H1 (cell line): Measurements from ENCODE around the gene SMAP2. TPM values are rescaled to one million over a fixed set of nuclear protein-coding genes. Genes with fewer than 3 reads are reported as not detected.

ENCODE experiments used
- CTCF ChIA-PET: fragments of 300-600 bp; sonication (Branson Sonifier 250); formaldehyde crosslinking; loops from one replicate; lab custom pipeline; 2021; ENCODE audit not compliant: partially characterized antibody; lab: Charles Lee
- POLR2A ChIA-PET: fragments of 300-600 bp; sonication (Branson Sonifier 250); formaldehyde crosslinking; loops from one replicate; lab custom pipeline; 2021; ENCODE audit warnings: inconsistent platforms; ENCODE audit not compliant: partially characterized antibody; lab: Charles Lee
- DNase-seq, 2 experiments: peaks; one replicate each; pipeline versions ENCODE4 v3.0.0 to v3.0.0-alpha.2; 2010 to 2022; ENCODE audit warnings: low spot score in 2 of 2, low read depth in 1 of 2, mixed read lengths in 1 of 2
- FAIRE-seq: peaks from 2 replicates; lab custom pipeline; 2011; peaks lifted over from hg19 to GRCh38; lab: Jason Lieb, UNC
- H2AFZ ChIP-seq: 2 replicates; pipeline ENCODE4 v1.8.1; 2012; ENCODE audit warnings: low read length, inconsistent platforms
- H2AK5ac ChIP-seq: 2 replicates; pipeline ENCODE4 v1.6.1; 2013; ENCODE audit warnings: low read depth, low read length
- H2BK120ac ChIP-seq: replicated peaks from 2 replicates; pipeline ENCODE3; 2013; ENCODE audit warnings: low read depth, low read length, inconsistent platforms
- H2BK12ac ChIP-seq: 2 replicates; pipeline ENCODE4 v1.6.1; 2013; ENCODE audit warnings: low read depth, low read length
- H2BK15ac ChIP-seq: 2 replicates; pipeline ENCODE4 v1.6.1; 2013; ENCODE audit warnings: low read length
- H2BK20ac ChIP-seq: 2 replicates; pipeline ENCODE4 v1.6.1; 2013; ENCODE audit warnings: low read length
- H2BK5ac ChIP-seq: 2 replicates; pipeline ENCODE4 v1.6.1; 2013; ENCODE audit warnings: low read depth, low read length
- H3K14ac ChIP-seq: 2 replicates; pipeline ENCODE4 v1.6.1; 2013; ENCODE audit warnings: inconsistent platforms; ENCODE audit not compliant: insufficient read length
- H3K18ac ChIP-seq: 2 replicates; pipeline ENCODE4 v1.6.1; 2013; ENCODE audit warnings: low read length; ENCODE audit errors: extremely low read depth
- H3K23ac ChIP-seq: 2 replicates; pipeline ENCODE4 v1.6.1; 2013; ENCODE audit warnings: inconsistent platforms; ENCODE audit not compliant: insufficient read length
- H3K23me2 ChIP-seq: 2 replicates; pipeline ENCODE4 v1.6.1; 2013; ENCODE audit warnings: low read depth, low read length
- H3K27ac ChIP-seq: 2 replicates; pipeline ENCODE4 v1.6.1; 2011; ENCODE audit warnings: low read depth, low read length, inconsistent platforms
- H3K27me3 ChIP-seq, 4 experiments: replicated peaks in 1 of 4; 1 replicate in 1 of 4; 2 replicates in 3 of 4; pipeline versions ENCODE4 v1.6.1 to v1.8.1; 2011 to 2013; ENCODE audit warnings: low read length in 3 of 4, mild to moderate bottlenecking in 3 of 4, inconsistent platforms in 2 of 4, mixed read lengths in 2 of 4, moderate library complexity in 1 of 4; ENCODE audit not compliant: control insufficient read depth in 3 of 4, insufficient read depth in 3 of 4; ENCODE audit errors: extremely low read depth in 1 of 4
- H3K36me3 ChIP-seq, 4 experiments: 2 replicates each; pipeline versions ENCODE4 v1.6.1 to v1.8.1; 2011 to 2013; ENCODE audit warnings: mild to moderate bottlenecking in 4 of 4, low read length in 3 of 4, moderate library complexity in 2 of 4, control low read depth in 1 of 4, inconsistent platforms in 1 of 4; ENCODE audit not compliant: insufficient read depth in 4 of 4, control insufficient read depth in 2 of 4
- H3K4ac ChIP-seq: replicated peaks from 2 replicates; pipeline ENCODE3; 2013; ENCODE audit warnings: low read length, low read depth, mixed read lengths, inconsistent platforms; ENCODE audit not compliant: insufficient read length
- H3K4me1 ChIP-seq, 4 experiments: replicated peaks in 1 of 4; 1 replicate in 1 of 4; 2 replicates in 3 of 4; pipeline versions ENCODE4 v1.6.1 to v1.8.1; 2011 to 2013; ENCODE audit warnings: low read length in 3 of 4, inconsistent platforms in 2 of 4, mixed read lengths in 1 of 4; ENCODE audit not compliant: insufficient read depth in 4 of 4, control insufficient read depth in 3 of 4
- H3K4me2 ChIP-seq, 2 experiments: 2 replicates each; pipeline versions ENCODE4 v1.6.1 to v1.8.1; 2011 to 2013; ENCODE audit warnings: low read depth in 2 of 2, low read length in 2 of 2, control low read depth in 1 of 2, inconsistent platforms in 1 of 2, mild to moderate bottlenecking in 1 of 2; ENCODE audit not compliant: insufficient read depth in 1 of 2
- H3K4me3 ChIP-seq, 4 experiments: fragments of 200-600, 300-600 bp in 1 of 4; sonication (generic), shearing (Covaris generic), sonication (Bioruptor Twin) in 1 of 4; 2 replicates each; pipeline versions ENCODE4 v1.5.1 to v1.8.1; 2011 to 2016; ENCODE audit warnings: low read length in 4 of 4, low read depth in 3 of 4, control low read depth in 2 of 4, inconsistent platforms in 2 of 4, mild to moderate bottlenecking in 2 of 4, mixed read lengths in 1 of 4, moderate library complexity in 1 of 4; ENCODE audit not compliant: insufficient read depth in 2 of 4; ENCODE audit errors: extremely low read depth in 1 of 4
- H3K56ac ChIP-seq: replicated peaks from 2 replicates; pipeline ENCODE3; 2013; ENCODE audit warnings: low read depth, mild to moderate bottlenecking, mixed read lengths, low read length, inconsistent platforms; ENCODE audit not compliant: insufficient read length
- H3K79me1 ChIP-seq: 2 replicates; pipeline ENCODE4 v1.6.1; 2013; ENCODE audit warnings: low read depth, low read length, control low read depth
- H3K79me2 ChIP-seq, 2 experiments: 2 replicates each; pipeline versions ENCODE4 v1.6.1 to v1.8.1; 2012 to 2013; ENCODE audit warnings: low read length in 2 of 2, mild to moderate bottlenecking in 2 of 2, inconsistent platforms in 1 of 2; ENCODE audit not compliant: insufficient read depth in 2 of 2, control insufficient read depth in 1 of 2
- H3K9ac ChIP-seq, 4 experiments: replicated peaks in 1 of 4; 1 replicate in 1 of 4; 2 replicates in 3 of 4; pipeline versions ENCODE4 v1.6.1 to v1.8.1; 2011 to 2013; ENCODE audit warnings: low read depth in 3 of 4, low read length in 3 of 4, control low read depth in 2 of 4, mild to moderate bottlenecking in 2 of 4, moderate library complexity in 2 of 4, inconsistent platforms in 1 of 4; ENCODE audit errors: extremely low read depth in 1 of 4
- H3K9me3 ChIP-seq, 2 experiments: 2 replicates each; pipeline versions ENCODE4 v1.6.1 to v1.8.1; 2012 to 2013; ENCODE audit warnings: mild to moderate bottlenecking in 2 of 2, moderate library complexity in 2 of 2, control low read depth in 1 of 2, inconsistent platforms in 1 of 2, low read depth in 1 of 2, low read length in 1 of 2, mixed read lengths in 1 of 2; ENCODE audit not compliant: insufficient read depth in 2 of 2
- H4K20me1 ChIP-seq, 2 experiments: replicated peaks in 1 of 2; 2 replicates each; pipeline versions ENCODE3 to v1.8.1; 2011 to 2013; ENCODE audit warnings: inconsistent platforms in 2 of 2, low read length in 2 of 2, mild to moderate bottlenecking in 1 of 2; ENCODE audit not compliant: insufficient read depth in 2 of 2, control insufficient read depth in 1 of 2
- H4K5ac ChIP-seq: 2 replicates; pipeline ENCODE4 v1.6.1; 2013; ENCODE audit warnings: low read length, low read depth, mixed read lengths, inconsistent platforms; ENCODE audit not compliant: insufficient read length
- H4K8ac ChIP-seq: 2 replicates; pipeline ENCODE4 v1.8.0; 2013; ENCODE audit warnings: mild to moderate bottlenecking, moderate library complexity, low read length, inconsistent platforms; ENCODE audit not compliant: insufficient read depth; ENCODE audit errors: extremely low read depth
- H4K91ac ChIP-seq: replicated peaks from 2 replicates; pipeline ENCODE3; 2013; ENCODE audit warnings: low read length, mixed read lengths, inconsistent platforms; ENCODE audit not compliant: insufficient read length
- ATF3 ChIP-seq: IDR thresholded peaks from 2 replicates; pipeline ENCODE4 v1.6.1; 2011; ENCODE audit warnings: low read depth, mild to moderate bottlenecking, low read length; ENCODE audit not compliant: insufficient read depth
- BRCA1 ChIP-seq: IDR thresholded peaks from 2 replicates; pipeline ENCODE4 v1.6.1; 2012; ENCODE audit warnings: low read depth, low read length, improper control_type of control experiment
- CHD2 ChIP-seq: IDR thresholded peaks from 2 replicates; pipeline ENCODE4 v1.6.1; 2012; ENCODE audit warnings: low read length, improper control_type of control experiment
- HDAC2 ChIP-seq, 2 experiments: fragments of 300-600 bp in 1 of 2; sonication (generic) in 1 of 2; IDR thresholded peaks; 2 replicates each; pipeline ENCODE4 v1.6.1; 2011 to 2012; ENCODE audit warnings: low read depth in 2 of 2, low read length in 2 of 2, mild to moderate bottlenecking in 2 of 2, moderate library complexity in 2 of 2, borderline replicate concordance in 1 of 2, inconsistent platforms in 1 of 2
- MAFK ChIP-seq: IDR thresholded peaks from 2 replicates; pipeline ENCODE4 v1.6.1; 2012; ENCODE audit warnings: low read depth, mild to moderate bottlenecking, improper control_type of control experiment, low read length
- RBBP5 ChIP-seq: IDR thresholded peaks from 2 replicates; pipeline ENCODE4 v1.7.1; 2012; ENCODE audit warnings: low read depth, mild to moderate bottlenecking, inconsistent platforms, low read length, moderate library complexity, borderline replicate concordance
- SP4 ChIP-seq: IDR thresholded peaks from 2 replicates; pipeline ENCODE4 v1.6.1; 2012; ENCODE audit warnings: low read length, inconsistent platforms
- TAF1 ChIP-seq: IDR thresholded peaks from 2 replicates; pipeline ENCODE4 v1.6.1; 2011; ENCODE audit warnings: mild to moderate bottlenecking, low read depth, low read length
- ZNF274 ChIP-seq: IDR thresholded peaks from 2 replicates; pipeline ENCODE4 v1.7.0; 2012; ENCODE audit warnings: low read length, borderline replicate concordance; ENCODE audit errors: extremely low read depth
- WGBS, 2 experiments: shearing (Covaris generic) in 1 of 2; methylation state at CpG; one replicate each; pipeline versions ENCODE4 v1.1.6 to v1.1.7; 2013 to 2015; ENCODE audit warnings: low lambda C conversion rate in 2 of 2, mixed read lengths in 2 of 2, inconsistent platforms in 1 of 2, low coverage in 1 of 2, missing lambda C conversion rate in 1 of 2; ENCODE audit not compliant: insufficient replicate concordance in 2 of 2, insufficient coverage in 1 of 2, insufficient read length in 1 of 2; ENCODE audit errors: extremely low coverage in 1 of 2, missing lambda C conversion rate in 1 of 2; 5-methylcytosine and 5-hydroxymethylcytosine counted together
- polyA plus RNA-seq, 7 experiments: library from polyadenylated mRNA; depleted of rRNA in 3 of 7; stranded (reverse) in 5 of 7; unstranded in 2 of 7; fragments of >200 nt in 5 of 7; fragments of 200-250 nt in 2 of 7; gene quantifications; 1 replicate in 5 of 7; 2 replicates in 1 of 7; 4 replicates in 1 of 7; pipeline versions ENCODE4 v1.2.1 to v1.2.3, GENCODE V29; 2011 to 2013; ENCODE audit warnings: missing spikeins in 2 of 7, mixed read lengths in 2 of 7
- total RNA-seq: library from RNA; stranded (reverse); fragmentation: NEBNext Ultra II Directional; extraction: Animal tissue kit (Norgen Biotek cat#: 25700); gene quantifications from 2 replicates; pipeline ENCODE4 v1.2.1, GENCODE V29; 2021
- TF ChIP-seq, protein P1 (sequence below), 3 experiments: IDR thresholded peaks; 1 replicate in 2 of 3; 2 replicates in 1 of 3; pipeline versions ENCODE4 v1.5.1 to v1.6.1; 2011; ENCODE audit warnings: low read length in 3 of 3, mild to moderate bottlenecking in 3 of 3, inconsistent platforms in 2 of 3, low read depth in 1 of 3, moderate library complexity in 1 of 3; ENCODE audit not compliant: insufficient read depth in 1 of 3; ENCODE audit errors: control extremely low read depth in 1 of 3

Gene SMAP2
- total and polyA plus RNA-seq, 2 of the 8 experiments (the other 6 are each of a cell fraction or from before 2014, with no cell fraction given), result 4.3 to 5.5 TPM

- Histone ChIP-seq H4K8ac (no peak overlapping the region), H4K5ac (no peak overlapping the region), H2BK120ac (no peak overlapping the region), H3K79me2 (no peaks in the 10 kb centered on the region), H2AFZ (peak overlapping the region; percentile 7; the same call in 1 of the 2 replicates), H4K91ac (no peak overlapping the region), H3K27ac (no peak overlapping the region), H3K4me1 (no peaks in the 10 kb centered on the region; a peak in 1 of 7 replicates), H3K56ac (no peak overlapping the region), H2BK20ac (no peak overlapping the region), H4K20me1 (no peaks in the 10 kb centered on the region), H3K14ac (no peak overlapping the region), H3K9me3 (no peaks in the 10 kb centered on the region), H3K36me3 (no peaks in the 10 kb centered on the region), H3K27me3 (no peaks in the 10 kb centered on the region), H3K18ac (no peak overlapping the region), H3K4me2 (no peak overlapping the region), H2BK15ac (no peak overlapping the region), H3K23me2 (no peaks in the 10 kb centered on the region), H2BK5ac (no peak overlapping the region), H2BK12ac (no peak overlapping the region), H2AK5ac (no peak overlapping the region), H3K9ac (no peak overlapping the region), H3K4ac (no peak overlapping the region), H3K79me1 (no peaks in the 10 kb centered on the region), H3K23ac (no peak overlapping the region), H3K4me3 (no peak overlapping the region)
- 36% methylated on average over 2 of the region's 2 CpGs; no CpG with 5 or more reads in 1 of the 2 experiments for WGBS, 2 experiments
- peak; percentile 94 for FAIRE-seq
- DNase-seq, result no peak
- CTCF ChIA-PET, result interaction anchor here (0.6 to 2.0 kb wide), 7 partner anchors 11 to 84 kb away, joined by 3 to 7 read pairs (median 3); no protein-coding TSS in a partner anchor
- POLR2A ChIA-PET, result interaction anchor here (0.6 kb wide), 1 partner anchor 94 kb away, joined by 4 read pairs; no protein-coding TSS in a partner anchor
- TF ChIP-seq, protein P1, sequence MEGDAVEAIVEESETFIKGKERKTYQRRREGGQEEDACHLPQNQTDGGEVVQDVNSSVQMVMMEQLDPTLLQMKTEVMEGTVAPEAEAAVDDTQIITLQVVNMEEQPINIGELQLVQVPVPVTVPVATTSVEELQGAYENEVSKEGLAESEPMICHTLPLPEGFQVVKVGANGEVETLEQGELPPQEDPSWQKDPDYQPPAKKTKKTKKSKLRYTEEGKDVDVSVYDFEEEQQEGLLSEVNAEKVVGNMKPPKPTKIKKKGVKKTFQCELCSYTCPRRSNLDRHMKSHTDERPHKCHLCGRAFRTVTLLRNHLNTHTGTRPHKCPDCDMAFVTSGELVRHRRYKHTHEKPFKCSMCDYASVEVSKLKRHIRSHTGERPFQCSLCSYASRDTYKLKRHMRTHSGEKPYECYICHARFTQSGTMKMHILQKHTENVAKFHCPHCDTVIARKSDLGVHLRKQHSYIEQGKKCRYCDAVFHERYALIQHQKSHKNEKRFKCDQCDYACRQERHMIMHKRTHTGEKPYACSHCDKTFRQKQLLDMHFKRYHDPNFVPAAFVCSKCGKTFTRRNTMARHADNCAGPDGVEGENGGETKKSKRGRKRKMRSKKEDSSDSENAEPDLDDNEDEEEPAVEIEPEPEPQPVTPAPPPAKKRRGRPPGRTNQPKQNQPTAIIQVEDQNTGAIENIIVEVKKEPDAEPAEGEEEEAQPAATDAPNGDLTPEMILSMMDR (IDR thresholded peaks at IDR 0.05; ENCODE audit: control extremely low read depth in 1 of 3, insufficient read depth in 1 of 3, low read depth in 1 of 3, low read length in 3 of 3), result peak in 2 of 3 experiments; percentile 26 to 39; a peak in 2 of 4 replicates
- TF ChIP-seq ATF3, result no peak
- no peak for TF ChIP-seq SP4
- no peak for TF ChIP-seq ZNF274
- TF ChIP-seq RBBP5, result no peak
- TF ChIP-seq CHD2, result no peak
- TF ChIP-seq TAF1, result no peak
- no peak for TF ChIP-seq HDAC2 (IDR thresholded peaks at IDR 0.05; ENCODE audit: borderline replicate concordance in 1 of 2, low read depth in 2 of 2, low read length in 2 of 2)
- TF ChIP-seq MAFK, result no peak
- TF ChIP-seq BRCA1, result no peak
These were observed 9.8 kb upstream of the SMAP2 start for GRCh38 chr1:40363721-40364120.
